Neural cell (in vitro differentiated cells): ENCODE results near the gene ADISSP.

Source experiments
- CTCF ChIP-seq: fragments of 450-650 bp; IDR thresholded peaks from 2 replicates; pipeline ENCODE4 v1.5.1; 2014; ENCODE audit warnings: antibody characterized with exemption, mild to moderate bottlenecking, moderate library complexity; ENCODE audit not compliant: poor library complexity, severe bottlenecking
- EZH2 ChIP-seq: fragments of 200-600, 300-800 bp; shearing (Covaris generic), sonication (generic); IDR thresholded peaks from 2 replicates; pipeline ENCODE4 v1.6.1; 2014; ENCODE audit warnings: antibody characterized with exemption, low read length, borderline replicate concordance, mild to moderate bottlenecking; ENCODE audit not compliant: insufficient read depth, poor library complexity, severe bottlenecking
- MXI1 ChIP-seq: fragments of 450-650 bp; conservative IDR thresholded peaks from 2 replicates; pipeline ENCODE4 v1.6.1; 2014; ENCODE audit warnings: antibody characterized with exemption, mild to moderate bottlenecking; ENCODE audit not compliant: poor library complexity, severe bottlenecking
- POLR2AphosphoS5 ChIP-seq: IDR thresholded peaks from 2 replicates; pipeline ENCODE4 v1.6.1; 2012
- RAD21 ChIP-seq: fragments of 450-650 bp; conservative IDR thresholded peaks from 2 replicates; pipeline ENCODE4 v1.6.1; 2014; ENCODE audit warnings: antibody characterized with exemption, mild to moderate bottlenecking, moderate library complexity
- TAF1 ChIP-seq: IDR thresholded peaks from 2 replicates; pipeline ENCODE4 v1.6.1; 2012; ENCODE audit warnings: low read depth

GRCh38 chr20:3812975-3813847 is 45.7 kb upstream of the ADISSP start:
- no peak for TF ChIP-seq CTCF
- no peak for TF ChIP-seq EZH2
- TF ChIP-seq RAD21, result no peak
- TF ChIP-seq POLR2AphosphoS5, result no peak
- TF ChIP-seq TAF1, result no peak
- no peak for TF ChIP-seq MXI1
